C1 segment of cervical spinal cord (tissue), 14 donors: ENCODE data around the gene LOXL3.

Experiments used
- DNase-seq, 14 donors: peaks; one replicate each; lab custom pipeline; 2025; lab: John Stamatoyannopoulos, UW

LOXL3 gene

DNA sequence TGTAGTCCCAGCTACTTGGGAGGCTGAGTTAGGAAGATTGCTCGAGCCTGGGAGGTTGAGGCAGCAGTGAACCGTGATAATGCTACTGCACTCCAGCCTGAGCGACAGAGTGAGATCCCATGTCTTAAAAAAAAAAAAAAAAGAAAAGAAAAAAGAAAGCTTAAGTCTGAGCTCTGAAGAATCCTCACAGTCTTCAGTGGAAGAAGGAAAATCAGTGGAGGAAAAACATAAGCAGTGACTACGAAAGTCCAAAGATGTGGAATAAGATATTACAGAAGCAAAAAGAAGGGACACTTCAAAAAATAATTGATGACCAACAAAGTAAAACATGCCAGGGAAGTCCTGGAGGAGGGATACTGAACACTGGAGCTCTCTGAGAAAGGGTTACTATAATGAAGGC lies 43.5 kb downstream of the LOXL3 start:
- no peak for DNase-seq

DNA sequence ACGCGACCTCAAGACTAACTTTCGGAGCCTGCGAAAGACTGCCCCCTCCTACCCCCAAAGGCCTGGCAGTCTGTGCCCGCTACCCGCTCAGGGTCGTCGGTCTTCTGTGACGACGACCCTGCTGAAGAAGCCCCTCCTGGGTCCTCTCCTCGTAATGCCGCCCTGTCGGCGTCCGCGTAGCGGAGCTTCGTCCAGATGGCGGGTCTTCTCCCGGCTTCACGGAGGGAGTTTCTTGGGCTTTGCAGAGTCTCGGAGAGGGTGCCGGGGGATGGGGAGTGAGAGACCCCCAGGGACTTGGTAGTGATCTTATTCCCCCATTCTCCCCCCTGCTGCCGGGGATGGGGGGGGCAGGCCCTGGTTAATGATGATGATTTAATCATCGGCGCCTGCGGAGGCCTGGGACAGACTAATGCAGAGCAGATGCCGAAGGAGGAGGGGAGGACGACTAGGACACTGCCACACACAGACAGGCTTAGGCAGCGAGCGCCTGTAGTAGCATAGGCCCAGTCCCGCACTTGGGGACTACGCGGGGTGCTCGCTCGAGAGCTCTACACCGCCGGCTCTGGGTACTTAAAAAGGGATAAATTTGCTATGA lies 45.7 kb downstream of the LOXL3 start:
- DNase-seq = peak in 2 of 14 donors; percentile 44 to 55

- DNase-seq = peak; percentile 62 to 99 (median 94)
These were observed 46.4 kb downstream of the LOXL3 start, which contains the start of gene PCGF1 for GRCh38 chr2:74507145-74507925. Gene PCGF1, minus strand, starts transcription at chr2:74507695. Its CDS starts 27 bp downstream, at chr2:74507668.

DNA sequence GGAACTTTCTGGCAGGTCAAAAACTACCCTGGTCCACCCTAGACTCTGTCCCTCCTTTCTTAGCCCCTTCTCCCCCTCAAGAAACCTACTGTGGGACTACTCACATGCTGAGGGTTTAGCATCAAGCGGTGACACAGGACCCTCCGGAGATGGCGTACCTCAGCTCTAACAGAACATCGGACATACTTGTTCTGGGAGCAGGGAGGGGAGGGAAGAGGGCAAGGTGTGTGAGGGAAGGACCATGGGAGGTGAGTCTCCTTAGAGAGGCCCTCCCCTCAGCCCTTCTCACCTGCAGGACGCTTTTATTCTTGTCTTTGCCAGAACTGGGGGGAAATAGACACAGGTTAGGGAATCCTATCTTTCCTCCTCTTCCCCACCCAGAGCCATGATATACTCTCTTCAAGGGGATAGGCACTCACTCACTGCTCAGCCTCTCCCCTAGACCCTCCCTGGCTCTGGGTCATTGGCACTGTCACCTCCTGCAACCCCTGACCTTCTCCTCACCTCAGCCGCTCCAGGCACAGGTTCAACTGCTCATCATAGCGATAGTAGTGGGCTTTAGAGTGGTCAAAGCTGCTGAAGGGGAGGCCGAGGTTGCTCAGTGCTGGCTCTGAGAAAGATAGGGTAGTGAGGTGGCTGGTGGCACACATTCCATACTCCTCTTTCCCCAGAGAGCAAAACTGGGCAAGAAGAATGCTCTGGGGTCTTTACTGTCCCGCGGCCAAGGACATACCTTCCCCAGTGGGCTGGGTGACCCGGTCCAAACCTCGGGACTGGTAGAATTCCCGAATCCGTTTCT lies 48.1 kb downstream of the LOXL3 start:
- DNase-seq = no peak

- DNase-seq = no peak
These were observed 49.2 kb downstream of the LOXL3 start for GRCh38 chr2:74504591-74504990.

DNA sequence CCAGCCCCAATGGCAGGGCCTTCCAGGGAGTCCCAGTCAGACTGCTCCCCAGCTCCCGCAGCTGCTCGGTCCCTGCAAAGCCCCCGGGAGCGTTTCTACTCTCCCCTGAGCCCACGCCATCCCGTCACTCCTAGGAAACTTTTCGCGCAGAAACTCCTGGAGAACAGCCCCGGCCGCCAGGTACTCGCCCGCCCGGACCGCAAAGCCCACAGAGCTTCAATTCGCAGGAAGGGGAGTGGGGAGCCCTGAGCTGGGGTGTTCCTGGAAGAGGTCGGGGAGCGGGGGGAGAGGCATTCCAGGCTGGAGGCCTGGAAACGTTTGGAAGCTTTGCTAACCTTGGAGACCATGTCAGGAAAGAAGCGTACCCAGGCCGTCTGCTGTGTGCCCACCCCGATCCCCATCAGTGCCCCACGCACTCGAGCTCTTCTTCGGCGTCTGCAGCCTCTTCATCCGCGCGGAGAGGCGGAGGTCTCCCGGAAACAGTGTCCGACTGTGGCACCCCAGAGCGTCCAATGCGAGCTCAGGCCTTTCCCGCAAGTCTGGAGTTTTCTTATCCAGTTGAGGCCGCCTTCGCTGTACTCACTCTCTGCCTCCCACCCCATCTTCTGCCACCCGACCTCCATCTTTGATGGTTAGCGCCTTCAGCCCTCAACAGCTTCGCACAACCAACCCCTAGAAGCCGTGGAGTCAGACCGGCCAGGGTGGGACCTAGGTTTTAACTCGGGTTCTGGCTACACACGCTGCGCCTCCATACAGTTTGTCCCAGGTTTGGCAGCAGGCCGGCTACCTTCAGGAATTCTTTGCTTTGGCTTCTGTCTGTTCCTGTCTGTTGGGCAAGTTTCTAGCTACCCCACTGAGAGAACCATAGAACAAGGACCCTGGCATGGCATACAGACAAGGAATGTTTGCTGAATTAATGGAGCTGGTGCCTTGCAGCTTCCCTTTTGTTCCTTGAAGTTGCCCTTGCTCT lies 50.0 kb downstream of the LOXL3 start:
- no peak for DNase-seq

- DNase-seq = peak in 1 of 14 donors; percentile 5
These were observed 50.8 kb downstream of the LOXL3 start for GRCh38 chr2:74502720-74503505.

DNA sequence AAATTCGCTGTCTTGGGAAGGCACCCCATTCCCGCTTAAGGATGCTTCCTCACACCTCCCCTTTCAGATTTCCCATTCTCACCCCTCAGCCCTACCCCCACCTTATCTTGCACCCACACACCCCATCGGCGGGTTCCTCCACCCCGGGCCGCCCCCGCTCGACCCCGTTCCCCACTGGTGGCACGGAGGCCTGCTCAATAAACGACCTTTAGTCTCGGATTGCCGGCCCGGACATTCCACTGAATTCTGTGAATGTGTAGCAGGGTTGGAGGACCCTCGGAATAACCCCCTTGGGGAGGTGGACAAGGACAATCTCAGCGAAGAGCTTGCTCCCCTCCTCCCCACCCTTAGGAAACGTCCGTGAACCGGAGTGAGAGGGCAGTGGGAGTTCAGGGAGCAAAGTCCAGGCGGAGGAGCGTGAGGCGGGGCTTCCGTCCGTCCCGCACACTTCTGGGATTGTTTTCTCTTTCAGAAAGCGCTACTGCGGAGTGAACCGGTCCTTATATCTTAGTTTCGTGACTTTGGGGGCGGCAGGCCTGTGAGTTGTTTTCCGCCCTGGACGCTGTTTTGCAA lies 51.5 kb downstream of the LOXL3 start:
- no peak for DNase-seq

DNA sequence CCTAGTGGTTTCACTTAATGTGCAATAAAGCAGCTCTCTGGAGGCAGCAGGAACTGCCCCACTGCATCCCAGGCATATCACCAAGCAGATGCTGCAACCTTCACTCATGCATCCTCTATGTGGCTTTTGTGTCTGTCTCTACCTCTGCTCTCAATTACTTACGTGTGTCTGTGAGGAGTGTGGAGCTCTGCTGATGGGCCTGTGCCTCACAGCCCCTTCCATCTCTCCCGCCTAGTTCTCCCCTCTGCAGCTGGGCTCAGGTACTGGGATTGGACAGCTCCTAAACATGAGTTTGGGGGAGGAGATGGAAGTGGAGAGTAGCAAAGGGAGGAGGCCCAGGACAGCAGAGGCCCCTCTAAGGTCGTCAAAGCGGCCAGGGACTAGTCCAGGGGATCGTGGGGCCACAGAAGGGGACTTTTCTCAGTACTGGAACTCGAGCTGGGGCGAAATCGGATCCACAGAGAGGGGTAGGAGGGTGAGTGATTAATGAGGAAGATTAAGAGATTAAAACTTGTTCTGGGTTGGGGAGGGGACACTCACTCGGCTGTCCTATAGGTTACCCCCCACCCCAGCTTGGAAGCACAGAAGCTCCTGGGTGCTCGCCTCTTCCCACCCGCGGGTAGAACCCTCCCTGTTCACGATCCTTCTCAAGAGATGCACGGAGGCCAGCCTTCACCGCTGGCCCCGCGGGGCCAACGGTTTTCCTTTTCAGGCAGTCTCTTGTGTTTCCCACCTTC lies 52.2 kb downstream of the LOXL3 start:
- DNase-seq = no peak

GRCh38 chr2:74500578-74500946 lies 53.2 kb downstream of the LOXL3 start:
- no peak for DNase-seq

DNA sequence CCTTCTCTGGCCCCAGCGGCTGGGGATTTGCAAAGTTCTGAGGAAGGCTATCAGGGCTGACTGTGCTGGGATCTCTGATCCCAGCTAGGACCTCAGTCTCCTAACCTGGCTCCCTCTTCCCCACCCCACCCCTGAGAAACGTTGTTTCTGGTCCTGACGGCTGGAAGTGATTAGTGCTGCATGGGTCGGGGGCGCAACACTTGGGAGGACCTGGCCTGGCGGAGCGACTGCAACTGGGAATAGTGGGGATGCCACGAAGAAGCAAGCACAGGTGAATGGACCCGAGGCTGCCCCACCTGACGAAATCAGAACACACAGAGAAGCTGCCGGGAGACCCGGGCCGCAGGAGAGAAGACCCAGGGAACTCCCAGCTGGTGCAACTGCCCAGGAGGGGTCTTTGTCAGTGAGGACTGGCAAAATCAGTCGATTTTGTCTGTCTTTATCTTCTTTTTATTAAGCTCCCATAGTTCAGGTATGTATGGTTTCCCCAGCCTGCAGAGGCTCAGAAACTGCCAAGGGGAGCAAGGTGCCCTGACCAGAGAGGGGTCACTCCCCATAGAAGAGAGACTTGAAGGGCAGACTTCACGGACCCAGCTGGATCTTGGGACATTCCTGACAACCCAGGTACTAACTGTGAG lies 53.7 kb downstream of the LOXL3 start:
- DNase-seq = no peak

DNA sequence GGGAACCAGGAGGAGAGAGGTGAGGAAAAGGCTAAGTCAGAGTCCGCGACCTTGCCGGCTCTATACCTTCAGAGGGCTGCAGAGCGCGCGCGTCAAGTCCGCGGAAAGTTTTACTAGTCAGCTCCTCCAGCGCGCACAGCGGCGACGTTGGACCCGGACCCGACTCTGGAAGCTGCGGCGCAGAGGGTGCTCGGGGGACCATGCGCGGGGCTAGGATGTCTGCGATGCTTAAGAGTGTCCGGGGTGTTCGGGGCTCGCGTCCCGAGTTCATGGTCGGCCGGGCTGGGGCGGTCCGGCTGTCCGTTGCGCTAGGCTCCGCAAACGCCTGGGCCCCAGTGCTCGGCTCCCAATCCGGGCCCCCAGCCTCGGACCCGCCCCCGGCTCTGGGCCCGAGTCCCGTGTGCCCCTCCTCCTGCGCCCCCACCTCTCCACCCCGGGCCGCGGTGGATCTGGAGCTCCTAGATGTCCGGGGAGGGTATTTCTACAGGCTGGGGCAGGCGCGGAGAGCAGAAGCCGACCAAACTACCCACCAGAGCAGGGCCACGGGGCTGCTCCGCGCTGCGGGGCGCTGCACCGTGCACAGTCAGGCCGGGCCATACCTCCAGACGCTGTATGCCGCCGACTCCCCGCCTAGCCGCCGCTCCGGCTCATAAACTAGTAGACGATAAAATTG lies 54.3 kb downstream of the LOXL3 start, which contains the start of gene LBX2:
Gene LBX2 (minus strand): TSS at position 337 of the 673 bp plus-strand sequence. CDS start 66 bp downstream, at position 271.
- DNase-seq = no peak

DNA sequence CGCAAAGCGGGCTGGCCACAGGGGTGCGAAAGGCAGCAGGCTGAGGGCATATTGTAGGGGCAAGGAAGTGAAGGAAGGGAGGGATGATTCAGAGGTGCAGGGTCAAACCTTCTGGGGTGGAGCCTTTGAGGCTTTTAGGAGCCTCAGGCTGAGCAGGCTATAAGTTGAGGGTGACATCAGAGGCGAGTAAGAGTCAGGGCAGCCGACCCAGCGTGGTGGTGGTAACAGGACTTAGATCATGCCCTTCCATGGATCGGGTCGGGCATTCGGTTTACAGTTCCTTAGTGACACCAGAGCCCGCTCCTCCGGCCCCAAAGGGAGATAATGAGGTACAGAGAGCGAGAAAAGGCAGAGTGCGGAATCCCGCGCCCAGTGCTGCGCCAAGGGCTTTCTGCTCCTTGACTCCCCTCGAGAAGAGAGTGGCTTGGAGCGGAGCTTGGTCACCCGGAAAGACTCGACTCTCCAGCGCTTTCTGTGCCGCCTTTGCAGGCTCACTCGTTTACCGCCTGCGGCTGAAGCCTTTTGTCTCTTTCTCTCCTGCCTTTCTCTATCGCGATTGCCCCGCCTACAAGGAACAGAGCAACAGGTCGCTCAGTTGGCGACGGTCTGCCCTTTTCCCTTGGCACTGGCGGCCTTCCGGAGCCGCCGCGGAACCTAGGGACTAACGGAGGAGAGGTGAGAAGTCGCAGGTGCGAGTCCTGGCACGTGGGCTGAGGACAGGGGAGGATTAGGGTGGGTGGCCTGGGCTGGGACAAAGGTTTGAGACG lies 55.1 kb downstream of the LOXL3 start:
- no peak for DNase-seq

- DNase-seq = no peak
These were observed 55.8 kb downstream of the LOXL3 start for GRCh38 chr2:74497777-74498499.

DNA sequence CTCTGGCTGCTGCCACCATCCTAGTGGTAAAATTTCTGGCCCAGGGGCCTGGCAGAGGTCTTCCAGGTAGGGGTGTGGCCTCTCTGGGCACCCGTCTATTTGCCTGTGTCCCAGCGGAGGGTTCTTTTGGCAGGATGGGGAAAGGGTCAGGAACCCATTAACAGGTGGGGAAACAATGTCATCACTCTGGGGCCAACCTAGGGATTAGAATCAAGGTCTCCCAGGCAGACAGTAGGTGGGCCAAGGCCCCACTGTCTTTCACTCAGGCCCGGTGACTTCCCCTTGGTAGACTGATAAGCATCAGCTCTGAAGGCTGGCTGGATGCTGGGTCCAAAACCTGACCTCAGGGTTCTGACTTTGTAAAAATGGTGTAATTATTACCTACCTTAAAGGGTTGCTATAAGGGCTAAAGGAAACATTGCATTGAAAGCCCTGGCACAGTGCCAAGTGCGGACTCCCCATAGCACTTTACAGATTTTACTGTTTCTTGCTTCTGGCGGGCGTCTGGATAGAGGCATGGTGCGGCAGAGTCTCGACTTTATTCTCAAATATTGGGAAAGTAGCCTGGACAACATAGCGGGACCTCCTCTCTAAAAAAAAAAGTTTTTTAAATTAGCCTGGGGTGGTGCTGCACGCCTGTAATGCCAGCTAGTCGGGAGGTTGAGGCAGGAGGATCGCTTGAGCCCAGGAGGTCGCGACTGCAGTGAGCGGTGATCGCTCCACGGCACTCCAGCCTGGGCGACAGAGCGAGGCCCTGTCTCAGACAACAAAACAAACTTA lies 56.6 kb downstream of the LOXL3 start:
- no peak for DNase-seq

GRCh38 chr2:74495440-74495839 lies 58.3 kb downstream of the LOXL3 start:
- no peak for DNase-seq
